Measurements from ENCODE around the gene LCN12. TPM values are rescaled to one million over a fixed set of nuclear protein-coding genes. Genes with fewer than 3 reads are reported as not detected.

LCN12 gene
- total and polyA plus RNA-seq, 2 donors from 2014 or later, result 35.5 to 42.9 TPM

DNA sequence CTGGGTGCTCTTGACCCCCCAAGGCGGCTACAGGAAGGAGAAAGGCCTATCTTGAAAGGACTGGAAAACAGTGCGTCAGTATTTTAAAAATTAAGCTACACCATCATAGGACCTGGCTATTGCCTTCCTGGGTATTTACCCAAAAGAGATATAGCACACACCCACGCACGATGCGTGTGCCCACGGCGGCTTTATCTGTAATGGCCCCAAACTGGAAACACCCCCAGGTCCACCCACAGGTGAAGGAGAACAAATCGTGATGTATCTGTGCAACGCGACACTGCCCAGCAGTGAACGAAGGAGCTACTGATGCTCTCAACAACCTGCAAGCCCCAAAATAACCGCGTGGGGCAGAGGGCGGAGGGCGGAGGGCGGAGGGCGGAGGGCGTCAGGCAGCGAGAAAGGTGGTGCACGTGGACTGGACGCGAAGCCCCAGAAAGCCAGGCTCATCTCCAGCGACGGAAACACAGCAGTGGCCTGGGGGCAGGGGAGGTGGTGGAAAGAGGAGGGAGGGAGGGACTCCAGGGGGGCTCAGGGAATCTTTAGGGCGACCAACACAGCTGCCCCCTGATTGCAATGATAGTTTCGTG, 12.9 kb downstream of the LCN12 start:
- FAIRE-seq, result no peak
- no peak for DNase-seq
- H3K27ac ChIP-seq (ENCODE audit: low read depth in 2 of 2, low read length in 2 of 2), result no peak overlapping the region
- TF ChIP-seq, protein P1, sequence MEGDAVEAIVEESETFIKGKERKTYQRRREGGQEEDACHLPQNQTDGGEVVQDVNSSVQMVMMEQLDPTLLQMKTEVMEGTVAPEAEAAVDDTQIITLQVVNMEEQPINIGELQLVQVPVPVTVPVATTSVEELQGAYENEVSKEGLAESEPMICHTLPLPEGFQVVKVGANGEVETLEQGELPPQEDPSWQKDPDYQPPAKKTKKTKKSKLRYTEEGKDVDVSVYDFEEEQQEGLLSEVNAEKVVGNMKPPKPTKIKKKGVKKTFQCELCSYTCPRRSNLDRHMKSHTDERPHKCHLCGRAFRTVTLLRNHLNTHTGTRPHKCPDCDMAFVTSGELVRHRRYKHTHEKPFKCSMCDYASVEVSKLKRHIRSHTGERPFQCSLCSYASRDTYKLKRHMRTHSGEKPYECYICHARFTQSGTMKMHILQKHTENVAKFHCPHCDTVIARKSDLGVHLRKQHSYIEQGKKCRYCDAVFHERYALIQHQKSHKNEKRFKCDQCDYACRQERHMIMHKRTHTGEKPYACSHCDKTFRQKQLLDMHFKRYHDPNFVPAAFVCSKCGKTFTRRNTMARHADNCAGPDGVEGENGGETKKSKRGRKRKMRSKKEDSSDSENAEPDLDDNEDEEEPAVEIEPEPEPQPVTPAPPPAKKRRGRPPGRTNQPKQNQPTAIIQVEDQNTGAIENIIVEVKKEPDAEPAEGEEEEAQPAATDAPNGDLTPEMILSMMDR (IDR thresholded peaks at IDR 0.05; ENCODE audit: borderline replicate concordance, extremely low read depth, insufficient read depth), result no peak
- H3K9ac ChIP-seq (ENCODE audit: low read length in 3 of 3), result no peak overlapping the region
- intact Hi-C loops (cut with DNase I), result no loop called here
- no peaks in the 10 kb centered on the region for H3K9me3 ChIP-seq (ENCODE audit: control insufficient read depth in 2 of 3, insufficient read depth in 1 of 3, low read length in 3 of 3)
- H3K36me3 ChIP-seq (ENCODE audit: control insufficient read depth in 2 of 3, insufficient read depth in 3 of 3, low read length in 3 of 3), result no peaks in the 10 kb centered on the region
- H3K4me3 ChIP-seq (ENCODE audit: low read length in 3 of 3), result no peak overlapping the region
- H3K4me1 ChIP-seq (ENCODE audit: control insufficient read depth in 2 of 3, insufficient read depth in 2 of 3, low read depth in 1 of 3, low read length in 3 of 3), result peaks cover 0 to 3% (median 0%) of the 10 kb centered on the region in 3 donors
- no peaks in the 10 kb centered on the region for H3K27me3 ChIP-seq (ENCODE audit: control insufficient read depth, insufficient read depth, low read length)

DNA sequence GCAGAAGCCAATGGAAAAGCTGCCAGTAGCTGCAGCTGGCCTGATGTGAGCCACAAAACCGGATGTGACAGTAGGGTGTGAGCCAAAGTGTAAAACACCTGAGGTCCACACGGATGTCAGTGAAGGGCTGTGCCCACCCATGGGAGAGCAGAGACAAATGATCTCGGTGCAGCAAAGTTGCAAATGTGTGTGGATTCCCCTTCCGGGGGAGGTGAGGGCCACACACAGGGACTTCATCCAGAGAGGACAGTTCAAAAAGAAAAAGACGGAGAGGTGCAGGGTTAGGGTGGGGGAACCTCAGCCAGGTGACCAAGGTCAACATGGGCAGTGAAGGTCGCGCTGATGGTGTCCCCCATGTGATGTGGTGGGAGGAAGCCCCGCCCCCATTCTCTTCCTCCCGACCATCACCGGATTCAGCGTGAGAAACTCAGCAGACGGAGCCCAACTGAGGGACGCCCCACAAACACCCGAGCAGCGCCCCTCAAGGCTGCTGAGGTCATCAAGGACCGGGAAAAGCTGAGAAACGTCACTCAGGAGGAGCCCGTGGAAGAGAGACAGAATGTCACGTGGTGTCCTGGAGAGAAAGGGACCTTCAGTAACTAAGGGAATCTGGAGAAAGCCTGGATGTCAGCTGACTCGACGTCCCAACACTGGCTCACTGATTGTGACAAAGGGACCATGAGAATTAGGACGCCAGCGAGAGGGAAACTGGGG, 13.9 kb downstream of the LCN12 start:
- intact Hi-C loops (cut with DNase I), result no loop called here
- Histone ChIP-seq H3K4me3 (ENCODE audit: low read length in 3 of 3) (no peak overlapping the region), H3K27me3 (ENCODE audit: control insufficient read depth, insufficient read depth, low read length) (no peaks in the 10 kb centered on the region), H3K36me3 (ENCODE audit: control insufficient read depth in 2 of 3, insufficient read depth in 3 of 3, low read length in 3 of 3) (no peaks in the 10 kb centered on the region), H3K4me1 (ENCODE audit: control insufficient read depth in 2 of 3, insufficient read depth in 2 of 3, low read depth in 1 of 3, low read length in 3 of 3) (peaks cover 0 to 3% (median 0%) of the 10 kb centered on the region in 3 donors), H3K9ac (ENCODE audit: low read length in 3 of 3) (no peak overlapping the region), H3K9me3 (ENCODE audit: control insufficient read depth in 2 of 3, insufficient read depth in 1 of 3, low read length in 3 of 3) (no peaks in the 10 kb centered on the region), H3K27ac (ENCODE audit: low read depth in 2 of 2, low read length in 2 of 2) (no peak overlapping the region)
- peak in 1 of 5 donors; percentile 43 for DNase-seq
- TF ChIP-seq, protein P1 (IDR thresholded peaks at IDR 0.05; ENCODE audit: borderline replicate concordance, extremely low read depth, insufficient read depth), result no peak
- FAIRE-seq, result no peak

DNA sequence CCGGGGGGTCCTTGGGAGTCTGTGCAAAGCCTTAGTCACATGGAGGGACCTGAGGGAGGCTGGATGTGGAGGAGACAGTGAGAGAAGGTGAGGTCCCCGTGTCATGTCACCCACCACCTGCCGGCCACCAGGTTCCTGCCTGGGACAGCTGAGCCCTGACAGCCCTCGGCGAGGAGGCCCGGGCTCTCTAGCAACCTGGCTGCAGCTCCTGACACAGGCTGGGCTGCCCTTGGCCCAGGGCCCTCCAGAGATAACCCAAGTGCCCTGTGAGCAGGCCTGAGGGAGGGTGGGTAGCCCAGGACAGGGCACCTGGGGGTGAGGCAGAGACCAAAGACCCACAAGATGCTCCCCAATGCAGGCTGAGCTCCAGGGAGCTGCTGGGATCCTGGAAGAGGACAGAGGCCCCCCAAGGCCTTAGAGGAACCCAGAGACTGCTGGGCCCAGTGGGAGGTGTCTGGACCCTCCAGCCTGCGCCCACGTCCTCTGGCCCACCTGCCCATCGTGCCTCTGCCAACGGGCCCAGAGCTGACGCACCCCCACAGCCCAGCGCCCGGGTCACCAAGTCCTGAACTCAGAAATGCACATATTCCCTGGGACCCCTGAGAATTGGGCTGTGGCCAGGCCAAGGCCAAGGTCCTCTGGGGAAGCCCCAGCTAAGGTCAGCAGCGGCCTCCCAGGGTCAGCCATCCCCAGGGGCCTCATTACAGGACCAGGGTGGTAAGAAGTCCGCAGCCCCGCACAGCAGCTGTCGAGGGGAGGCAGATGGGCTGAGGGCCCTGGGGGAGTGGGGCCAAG, 16.5 kb downstream of the LCN12 start:
- Histone ChIP-seq H3K9me3 (ENCODE audit: control insufficient read depth in 2 of 3, insufficient read depth in 1 of 3, low read length in 3 of 3) (no peaks in the 10 kb centered on the region), H3K4me1 (ENCODE audit: control insufficient read depth in 2 of 3, insufficient read depth in 2 of 3, low read depth in 1 of 3, low read length in 3 of 3) (peaks cover 0 to 3% (median 0%) of the 10 kb centered on the region in 3 donors), H3K36me3 (ENCODE audit: control insufficient read depth in 2 of 3, insufficient read depth in 3 of 3, low read length in 3 of 3) (no peaks in the 10 kb centered on the region), H3K4me3 (ENCODE audit: low read length in 3 of 3) (no peak overlapping the region), H3K27me3 (ENCODE audit: control insufficient read depth, insufficient read depth, low read length) (no peaks in the 10 kb centered on the region), H3K9ac (ENCODE audit: low read length in 3 of 3) (no peak overlapping the region), H3K27ac (ENCODE audit: low read depth in 2 of 2, low read length in 2 of 2) (no peak overlapping the region)
- TF ChIP-seq, protein P1 (IDR thresholded peaks at IDR 0.05; ENCODE audit: borderline replicate concordance, extremely low read depth, insufficient read depth), result no peak
- DNase-seq, result no peak
- intact Hi-C loops (cut with DNase I), result no loop called here
- no peak for FAIRE-seq

Data from kidney (tissue), 14 donors.